ENCODE measurements around the gene CSMD2.
"Not testable (repeated sequence)": the region's sequence is repeated elsewhere in the genome, so short reads cannot be mapped to it uniquely, and the experiment has no call there.

CSMD2 gene

GRCh38 chr1:34082085-34082670, 82.9 kb downstream of the CSMD2 start:
- H3K27ac ChIP-seq (ENCODE audit: low read depth, low read length); H3K27me3 ChIP-seq (ENCODE audit: control insufficient read depth in 1 of 2, insufficient read depth in 2 of 2, low read length in 2 of 2); H3K9ac ChIP-seq (ENCODE audit: low read depth in 1 of 2, low read length in 2 of 2); H3K36me3 ChIP-seq (ENCODE audit: control insufficient read depth in 1 of 2, insufficient read depth in 2 of 2, low read length in 2 of 2); H3K4me1 ChIP-seq (ENCODE audit: control insufficient read depth in 1 of 2, insufficient read depth in 2 of 2, low read length in 2 of 2); H3K9me3 ChIP-seq (ENCODE audit: control insufficient read depth in 1 of 2, low read length in 2 of 2); H3K4me3 ChIP-seq (ENCODE audit: low read depth in 1 of 2, low read length in 2 of 2): not testable (repeated sequence)

GRCh38 chr1:34078383-34078782, 86.6 kb downstream of the CSMD2 start:
- Histone ChIP-seq H3K27ac (ENCODE audit: low read depth, low read length) (no peak overlapping the region), H3K4me3 (ENCODE audit: low read depth in 1 of 2, low read length in 2 of 2) (no peak overlapping the region), H3K9me3 (ENCODE audit: control insufficient read depth in 1 of 2, low read length in 2 of 2) (no peaks in the 10 kb centered on the region), H3K4me1 (ENCODE audit: control insufficient read depth in 1 of 2, insufficient read depth in 2 of 2, low read length in 2 of 2) (no peaks in the 10 kb centered on the region), H3K36me3 (ENCODE audit: control insufficient read depth in 1 of 2, insufficient read depth in 2 of 2, low read length in 2 of 2) (no peaks in the 10 kb centered on the region), H3K27me3 (ENCODE audit: control insufficient read depth in 1 of 2, insufficient read depth in 2 of 2, low read length in 2 of 2) (no peaks in the 10 kb centered on the region), H3K9ac (ENCODE audit: low read depth in 1 of 2, low read length in 2 of 2) (no peak overlapping the region)

GRCh38 chr1:34075576-34075975, 89.5 kb downstream of the CSMD2 start:
- Histone ChIP-seq H3K4me1 (ENCODE audit: control insufficient read depth in 1 of 2, insufficient read depth in 2 of 2, low read length in 2 of 2) (no peaks in the 10 kb centered on the region), H3K27ac (ENCODE audit: low read depth, low read length) (no peak overlapping the region), H3K27me3 (ENCODE audit: control insufficient read depth in 1 of 2, insufficient read depth in 2 of 2, low read length in 2 of 2) (no peaks in the 10 kb centered on the region), H3K36me3 (ENCODE audit: control insufficient read depth in 1 of 2, insufficient read depth in 2 of 2, low read length in 2 of 2) (no peaks in the 10 kb centered on the region), H3K9me3 (ENCODE audit: control insufficient read depth in 1 of 2, low read length in 2 of 2) (no peaks in the 10 kb centered on the region), H3K9ac (ENCODE audit: low read depth in 1 of 2, low read length in 2 of 2) (no peak overlapping the region), H3K4me3 (ENCODE audit: low read depth in 1 of 2, low read length in 2 of 2) (no peak overlapping the region)

- Histone ChIP-seq H3K4me3 (ENCODE audit: low read depth in 1 of 2, low read length in 2 of 2) (no peak overlapping the region), H3K9me3 (ENCODE audit: control insufficient read depth in 1 of 2, low read length in 2 of 2) (no peaks in the 10 kb centered on the region), H3K36me3 (ENCODE audit: control insufficient read depth in 1 of 2, insufficient read depth in 2 of 2, low read length in 2 of 2) (no peaks in the 10 kb centered on the region), H3K4me1 (ENCODE audit: control insufficient read depth in 1 of 2, insufficient read depth in 2 of 2, low read length in 2 of 2) (no peaks in the 10 kb centered on the region), H3K27ac (ENCODE audit: low read depth, low read length) (no peak overlapping the region), H3K27me3 (ENCODE audit: control insufficient read depth in 1 of 2, insufficient read depth in 2 of 2, low read length in 2 of 2) (no peaks in the 10 kb centered on the region), H3K9ac (ENCODE audit: low read depth in 1 of 2, low read length in 2 of 2) (no peak overlapping the region)
These were observed 91.9 kb downstream of the CSMD2 start for GRCh38 chr1:34073028-34073695.

- Histone ChIP-seq H3K4me1 (ENCODE audit: control insufficient read depth in 1 of 2, insufficient read depth in 2 of 2, low read length in 2 of 2) (no peaks in the 10 kb centered on the region), H3K4me3 (ENCODE audit: low read depth in 1 of 2, low read length in 2 of 2) (no peak overlapping the region), H3K36me3 (ENCODE audit: control insufficient read depth in 1 of 2, insufficient read depth in 2 of 2, low read length in 2 of 2) (no peaks in the 10 kb centered on the region), H3K9ac (ENCODE audit: low read depth in 1 of 2, low read length in 2 of 2) (no peak overlapping the region), H3K9me3 (ENCODE audit: control insufficient read depth in 1 of 2, low read length in 2 of 2) (no peaks in the 10 kb centered on the region), H3K27ac (ENCODE audit: low read depth, low read length) (no peak overlapping the region), H3K27me3 (ENCODE audit: control insufficient read depth in 1 of 2, insufficient read depth in 2 of 2, low read length in 2 of 2) (no peaks in the 10 kb centered on the region)
These were observed 94.7 kb downstream of the CSMD2 start for GRCh38 chr1:34070201-34070836.

GRCh38 chr1:34066981-34067603, 97.9 kb downstream of the CSMD2 start:
- H3K36me3 ChIP-seq (ENCODE audit: control insufficient read depth in 1 of 2, insufficient read depth in 2 of 2, low read length in 2 of 2): no peaks in the 10 kb centered on the region
- H3K27ac ChIP-seq (ENCODE audit: low read depth, low read length): no peak overlapping the region
- H3K9me3 ChIP-seq (ENCODE audit: control insufficient read depth in 1 of 2, low read length in 2 of 2): no peaks in the 10 kb centered on the region
- no peaks in the 10 kb centered on the region for H3K27me3 ChIP-seq (ENCODE audit: control insufficient read depth in 1 of 2, insufficient read depth in 2 of 2, low read length in 2 of 2)
- no peak overlapping the region for H3K4me3 ChIP-seq (ENCODE audit: low read depth in 1 of 2, low read length in 2 of 2)
- no peaks in the 10 kb centered on the region for H3K4me1 ChIP-seq (ENCODE audit: control insufficient read depth in 1 of 2, insufficient read depth in 2 of 2, low read length in 2 of 2)
- no peak overlapping the region for H3K9ac ChIP-seq (ENCODE audit: low read depth in 1 of 2, low read length in 2 of 2)

- Histone ChIP-seq H3K36me3 (ENCODE audit: control insufficient read depth in 1 of 2, insufficient read depth in 2 of 2, low read length in 2 of 2) (no peaks in the 10 kb centered on the region), H3K27ac (ENCODE audit: low read depth, low read length) (no peak overlapping the region), H3K4me3 (ENCODE audit: low read depth in 1 of 2, low read length in 2 of 2) (no peak overlapping the region), H3K4me1 (ENCODE audit: control insufficient read depth in 1 of 2, insufficient read depth in 2 of 2, low read length in 2 of 2) (no peaks in the 10 kb centered on the region), H3K9ac (ENCODE audit: low read depth in 1 of 2, low read length in 2 of 2) (no peak overlapping the region), H3K9me3 (ENCODE audit: control insufficient read depth in 1 of 2, low read length in 2 of 2) (no peaks in the 10 kb centered on the region), H3K27me3 (ENCODE audit: control insufficient read depth in 1 of 2, insufficient read depth in 2 of 2, low read length in 2 of 2) (no peaks in the 10 kb centered on the region)
These were observed 98.9 kb downstream of the CSMD2 start for GRCh38 chr1:34066166-34066565.

- no peak overlapping the region for H3K4me3 ChIP-seq (ENCODE audit: low read depth in 1 of 2, low read length in 2 of 2)
- H3K27me3 ChIP-seq (ENCODE audit: control insufficient read depth in 1 of 2, insufficient read depth in 2 of 2, low read length in 2 of 2): no peaks in the 10 kb centered on the region
- H3K9ac ChIP-seq (ENCODE audit: low read depth in 1 of 2, low read length in 2 of 2): no peak overlapping the region
- no peak overlapping the region for H3K27ac ChIP-seq (ENCODE audit: low read depth, low read length)
- H3K4me1 ChIP-seq (ENCODE audit: control insufficient read depth in 1 of 2, insufficient read depth in 2 of 2, low read length in 2 of 2): no peaks in the 10 kb centered on the region
- no peaks in the 10 kb centered on the region for H3K9me3 ChIP-seq (ENCODE audit: control insufficient read depth in 1 of 2, low read length in 2 of 2)
- H3K36me3 ChIP-seq (ENCODE audit: control insufficient read depth in 1 of 2, insufficient read depth in 2 of 2, low read length in 2 of 2): no peaks in the 10 kb centered on the region
These were observed 99.5 kb downstream of the CSMD2 start for GRCh38 chr1:34065498-34065897.

GRCh38 chr1:34060901-34061415, 104.1 kb downstream of the CSMD2 start:
- no peak overlapping the region for H3K27ac ChIP-seq (ENCODE audit: low read depth, low read length)
- H3K9ac ChIP-seq (ENCODE audit: low read depth in 1 of 2, low read length in 2 of 2): no peak overlapping the region
- no peaks in the 10 kb centered on the region for H3K9me3 ChIP-seq (ENCODE audit: control insufficient read depth in 1 of 2, low read length in 2 of 2)
- no peaks in the 10 kb centered on the region for H3K4me1 ChIP-seq (ENCODE audit: control insufficient read depth in 1 of 2, insufficient read depth in 2 of 2, low read length in 2 of 2)
- no peaks in the 10 kb centered on the region for H3K36me3 ChIP-seq (ENCODE audit: control insufficient read depth in 1 of 2, insufficient read depth in 2 of 2, low read length in 2 of 2)
- peaks cover 0 to 7% of the 10 kb centered on the region in 2 donors for H3K27me3 ChIP-seq (ENCODE audit: control insufficient read depth in 1 of 2, insufficient read depth in 2 of 2, low read length in 2 of 2)
- H3K4me3 ChIP-seq (ENCODE audit: low read depth in 1 of 2, low read length in 2 of 2): no peak overlapping the region

- Histone ChIP-seq H3K9me3 (ENCODE audit: control insufficient read depth in 1 of 2, low read length in 2 of 2) (no peaks in the 10 kb centered on the region), H3K4me3 (ENCODE audit: low read depth in 1 of 2, low read length in 2 of 2) (no peak overlapping the region), H3K36me3 (ENCODE audit: control insufficient read depth in 1 of 2, insufficient read depth in 2 of 2, low read length in 2 of 2) (no peaks in the 10 kb centered on the region), H3K27me3 (ENCODE audit: control insufficient read depth in 1 of 2, insufficient read depth in 2 of 2, low read length in 2 of 2) (peaks cover 0 to 7% of the 10 kb centered on the region in 2 donors), H3K27ac (ENCODE audit: low read depth, low read length) (no peak overlapping the region), H3K9ac (ENCODE audit: low read depth in 1 of 2, low read length in 2 of 2) (no peak overlapping the region), H3K4me1 (ENCODE audit: control insufficient read depth in 1 of 2, insufficient read depth in 2 of 2, low read length in 2 of 2) (no peaks in the 10 kb centered on the region)
These were observed 104.8 kb downstream of the CSMD2 start for GRCh38 chr1:34060187-34060730.

Data from duodenal mucosa (tissue), 2 donors.